ENCODE data around the gene IFIT3.

Gene IFIT3

GRCh38 chr10:89299031-89299430, 28.8 kb upstream of the IFIT3 start:
- TF ChIP-seq USF1 (IDR thresholded peaks at IDR 0.05) (no peak), NFIC (IDR thresholded peaks at IDR 0.05) (no peak), YY1 (IDR thresholded peaks at IDR 0.05; ENCODE audit: low read depth) (no peak), EGR1 (IDR thresholded peaks at IDR 0.05) (no peak), RAD21 (IDR thresholded peaks at IDR 0.05; ENCODE audit: low read depth) (no peak)

- TF ChIP-seq YY1 (IDR thresholded peaks at IDR 0.05; ENCODE audit: low read depth) (no peak), TEAD4 (IDR thresholded peaks at IDR 0.05) (no peak), MAX (IDR thresholded peaks at IDR 0.05) (no peak), CREB1 (IDR thresholded peaks at IDR 0.05; ENCODE audit: low read depth) (no peak), TAF1 (IDR thresholded peaks at IDR 0.05; ENCODE audit: low read depth) (no peak)
These were observed 26.6 kb upstream of the IFIT3 start for GRCh38 chr10:89301232-89301631.

GRCh38 chr10:89301721-89302445, 25.9 kb upstream of the IFIT3 start, which contains the start of gene IFIT2:
Gene IFIT2, plus strand, starts transcription at chr10:89302046. Its CDS starts 78 bp downstream, at chr10:89302124.
- TF ChIP-seq MAX (IDR thresholded peaks at IDR 0.05) = 0 out of 2 replicates have a peak, but pooled peaks have one; percentile 39
- no peak for TF ChIP-seq TAF1 (IDR thresholded peaks at IDR 0.05; ENCODE audit: low read depth)
- no peak for TF ChIP-seq EGR1 (IDR thresholded peaks at IDR 0.05)
- TF ChIP-seq CEBPB (IDR thresholded peaks at IDR 0.05) = no peak
- TF ChIP-seq USF1 (IDR thresholded peaks at IDR 0.05) = no peak
- TF ChIP-seq ZBTB7A (IDR thresholded peaks at IDR 0.05; ENCODE audit: low read depth) = no peak
- no peak for TF ChIP-seq TEAD4 (IDR thresholded peaks at IDR 0.05)
- TF ChIP-seq REST (IDR thresholded peaks at IDR 0.05; ENCODE audit: low read depth) = no peak

- TF ChIP-seq FOXM1 (IDR thresholded peaks at IDR 0.05; ENCODE audit: borderline replicate concordance, low read depth) = no peak
- TF ChIP-seq EP300 (IDR thresholded peaks at IDR 0.05; ENCODE audit: borderline replicate concordance) = no peak
- TF ChIP-seq TEAD4 (IDR thresholded peaks at IDR 0.05) = no peak
- TF ChIP-seq TCF12 (IDR thresholded peaks at IDR 0.05; ENCODE audit: low read depth) = no peak
- TF ChIP-seq CEBPB (IDR thresholded peaks at IDR 0.05) = no peak
- TF ChIP-seq NFIC (IDR thresholded peaks at IDR 0.05) = no peak
- TF ChIP-seq TAF1 (IDR thresholded peaks at IDR 0.05; ENCODE audit: low read depth) = no peak
- TF ChIP-seq MAX (IDR thresholded peaks at IDR 0.05) = no peak
- TF ChIP-seq YY1 (IDR thresholded peaks at IDR 0.05; ENCODE audit: low read depth) = no peak
- TF ChIP-seq RAD21 (IDR thresholded peaks at IDR 0.05; ENCODE audit: low read depth) = no peak
- TF ChIP-seq REST (IDR thresholded peaks at IDR 0.05; ENCODE audit: low read depth) = no peak
- no peak for TF ChIP-seq ZBTB7A (IDR thresholded peaks at IDR 0.05; ENCODE audit: low read depth)
- no peak for TF ChIP-seq USF1 (IDR thresholded peaks at IDR 0.05)
- no peak for TF ChIP-seq CREB1 (IDR thresholded peaks at IDR 0.05; ENCODE audit: low read depth)
- TF ChIP-seq EGR1 (IDR thresholded peaks at IDR 0.05) = no peak
These were observed 25.2 kb upstream of the IFIT3 start for GRCh38 chr10:89302625-89303024.

- TF ChIP-seq REST (IDR thresholded peaks at IDR 0.05; ENCODE audit: low read depth) (no peak), FOXM1 (IDR thresholded peaks at IDR 0.05; ENCODE audit: borderline replicate concordance, low read depth) (no peak), TAF1 (IDR thresholded peaks at IDR 0.05; ENCODE audit: low read depth) (no peak), EGR1 (IDR thresholded peaks at IDR 0.05) (no peak), RAD21 (IDR thresholded peaks at IDR 0.05; ENCODE audit: low read depth) (no peak), YY1 (IDR thresholded peaks at IDR 0.05; ENCODE audit: low read depth) (no peak), NFIC (IDR thresholded peaks at IDR 0.05) (no peak), USF1 (IDR thresholded peaks at IDR 0.05) (no peak), EP300 (IDR thresholded peaks at IDR 0.05; ENCODE audit: borderline replicate concordance) (no peak), MAX (IDR thresholded peaks at IDR 0.05) (no peak)
These were observed 24.6 kb upstream of the IFIT3 start for GRCh38 chr10:89303161-89303560.

Data from Ishikawa (cell line).